GM12878 (cell line): ENCODE data around the gene COG2. TPM values are rescaled to one million over a fixed set of nuclear protein-coding genes. Genes with fewer than 3 reads are reported as not detected.

Experiments used
- ATAC-seq: fragments of 200-7000 bp; cut with Tn5 transposase; 3 replicates; pipeline ENCODE4 v1.9.1; 2020; ENCODE audit warnings: mild to moderate bottlenecking, moderate library complexity
- BruUV-seq: library from RNA; stranded (reverse); fragments of 400-500 nt; replicated peaks from 2 replicates; lab custom pipeline; 2021; lab: Mats Ljungman, UMichigan
- CTCF ChIA-PET: fragments of 300-600 bp; sonication (Branson Sonifier 250); formaldehyde crosslinking; extraction: SDS; loops from one replicate; lab custom pipeline; 2021; ENCODE audit warnings: inconsistent platforms; lab: Yijun Ruan, JAX
- POLR2A ChIA-PET: fragments of 350-600 bp; formaldehyde crosslinking; extraction: SDS; loops from one replicate; lab custom pipeline; 2021; ENCODE audit warnings: inconsistent platforms; lab: Charles Lee
- RAD21 ChIA-PET: fragments of 300-600 bp; sonication (Branson Sonifier 250); formaldehyde crosslinking; loops from one replicate; lab custom pipeline; 2023; ENCODE audit warnings: antibody characterized with exemption; ENCODE audit not compliant: unreplicated experiment; lab: Charles Lee
- SMC1A ChIA-PET: fragments of 300-600 bp; sonication (Branson Sonifier 250); formaldehyde crosslinking; loops from one replicate; lab custom pipeline; 2023; ENCODE audit not compliant: unreplicated experiment, uncharacterized antibody; lab: Charles Lee
- DNase-seq: peaks from one replicate; pipeline ENCODE4 v3.0.0-alpha.2; 2011; ENCODE audit warnings: low read depth, low spot score
- FAIRE-seq: peaks from 3 replicates; lab custom pipeline; 2011; peaks lifted over from hg19 to GRCh38; lab: Jason Lieb, UNC
- H2AFZ ChIP-seq: 2 replicates; pipeline ENCODE4 v1.6.0; 2011; ENCODE audit warnings: low read depth, low read length, control low read depth; ENCODE audit not compliant: control insufficient read depth
- H3K27ac ChIP-seq: 2 replicates; pipeline ENCODE4 v1.5.1; 2011; ENCODE audit warnings: control low read depth; ENCODE audit not compliant: control insufficient read depth, insufficient read depth
- H3K27me3 ChIP-seq, 2 experiments: replicated peaks in 1 of 2; 2 replicates each; pipeline versions ENCODE4 v1.6.0 to v1.6.1; 2011; ENCODE audit warnings: low read length in 1 of 2; ENCODE audit not compliant: control insufficient read depth in 2 of 2, insufficient read depth in 2 of 2
- H3K36me3 ChIP-seq, 2 experiments: 2 replicates each; pipeline ENCODE4 v1.5.1; 2011; ENCODE audit warnings: low read length in 1 of 2; ENCODE audit not compliant: control insufficient read depth in 2 of 2, insufficient read depth in 2 of 2
- H3K4me1 ChIP-seq: 2 replicates; pipeline ENCODE4 v1.6.1; 2011; ENCODE audit warnings: mild to moderate bottlenecking, low read length, moderate library complexity, mixed read lengths; ENCODE audit not compliant: control insufficient read depth, insufficient read depth
- H3K4me2 ChIP-seq: 2 replicates; pipeline ENCODE4 v1.6.0; 2011; ENCODE audit warnings: control low read depth; ENCODE audit not compliant: control insufficient read depth, insufficient read depth
- H3K4me3 ChIP-seq: fragments of 200-600 bp; sonication (generic); 2 replicates; pipeline ENCODE4 v1.5.1; 2016
- H3K79me2 ChIP-seq: 2 replicates; pipeline ENCODE4 v1.6.0; 2011; ENCODE audit warnings: low read length; ENCODE audit not compliant: control insufficient read depth, insufficient read depth
- H3K9ac ChIP-seq: 2 replicates; pipeline ENCODE4 v1.8.0; 2011; ENCODE audit warnings: low read length, control low read depth, mixed read lengths; ENCODE audit not compliant: control insufficient read depth, insufficient read depth
- H3K9me3 ChIP-seq: replicated peaks from 3 replicates; pipeline ENCODE4 v1.5.1; 2011; ENCODE audit warnings: mild to moderate bottlenecking, low read length; ENCODE audit not compliant: control insufficient read depth, insufficient read depth
- H4K20me1 ChIP-seq: 2 replicates; pipeline ENCODE4 v1.6.0; 2011; ENCODE audit not compliant: control insufficient read depth, insufficient read depth
- BACH1 ChIP-seq: fragments of 450-650 bp; IDR thresholded peaks from 2 replicates; pipeline ENCODE4 v1.6.1; 2017; ENCODE audit warnings: mild to moderate bottlenecking, borderline replicate concordance
- BMI1 ChIP-seq: fragments of 450-650 bp; IDR thresholded peaks from 2 replicates; pipeline ENCODE4 v1.6.1; 2016; ENCODE audit warnings: mild to moderate bottlenecking, moderate library complexity, borderline replicate concordance
- KLF5 ChIP-seq: fragments of 450-650 bp; IDR thresholded peaks from 2 replicates; pipeline ENCODE4 v1.6.1; 2014; ENCODE audit warnings: mild to moderate bottlenecking; ENCODE audit not compliant: partially characterized antibody
- MXI1 ChIP-seq: fragments of 150-350 bp; IDR thresholded peaks from 2 replicates; pipeline ENCODE4 v1.6.1; 2011; ENCODE audit warnings: low read depth, mild to moderate bottlenecking, inconsistent platforms, low read length, improper control_type of control experiment
- MYB ChIP-seq: fragments of 150-350 bp; IDR thresholded peaks from 2 replicates; pipeline ENCODE4 v1.6.1; 2014; ENCODE audit warnings: mild to moderate bottlenecking, low read depth, low read length, borderline replicate concordance
- NBN ChIP-seq: fragments of 450-650 bp; IDR thresholded peaks from 2 replicates; pipeline ENCODE4 v1.6.1; 2016
- NR2C2 ChIP-seq: IDR thresholded peaks from 2 replicates; pipeline ENCODE4 v1.6.1; 2011; ENCODE audit warnings: borderline replicate concordance, low read depth; ENCODE audit not compliant: control insufficient read depth, insufficient read length
- PRDM15 ChIP-seq: fragments of 450-650 bp; formaldehyde crosslinking; IDR thresholded peaks from 2 replicates; pipeline ENCODE4 v1.4.0; 2020; ENCODE audit warnings: mild to moderate bottlenecking, moderate library complexity
- SIX5 ChIP-seq: IDR thresholded peaks from 2 replicates; pipeline ENCODE4 v1.6.1; 2011; ENCODE audit warnings: mild to moderate bottlenecking, low read depth, low read length, moderate library complexity; ENCODE audit not compliant: severe bottlenecking
- STAT1 ChIP-seq: fragments of 450-650 bp; conservative IDR thresholded peaks from 2 replicates; pipeline ENCODE4 v1.6.1; 2014; ENCODE audit warnings: antibody characterized with exemption, mild to moderate bottlenecking
- WRNIP1 ChIP-seq: IDR thresholded peaks from 2 replicates; pipeline ENCODE4 v1.6.1; 2011; ENCODE audit warnings: low read depth, low read length, improper control_type of control experiment, borderline replicate concordance
- YY1 ChIP-seq: IDR thresholded peaks from 2 replicates; pipeline ENCODE4 v1.6.1; 2011; ENCODE audit warnings: low read depth, mild to moderate bottlenecking, low read length
- ZBTB4 ChIP-seq: fragments of 450-650 bp; formaldehyde crosslinking; IDR thresholded peaks from 2 replicates; pipeline ENCODE4 v1.4.0; 2022; ENCODE audit warnings: mild to moderate bottlenecking, moderate library complexity
- ZNF274 ChIP-seq: IDR thresholded peaks from one replicate; pipeline ENCODE4 v1.8.0; 2011; ENCODE audit not compliant: insufficient read length, insufficient read depth
- WGBS: methylation state at CpG from one replicate; pipeline ENCODE4 v1.1.6; 2016; ENCODE audit warnings: low lambda C conversion rate; ENCODE audit not compliant: insufficient replicate concordance, insufficient coverage; ENCODE audit errors: missing lambda C conversion rate; 5-methylcytosine and 5-hydroxymethylcytosine counted together
- in situ Hi-C: fragments of 300-500 bp; cut with MboI; formaldehyde crosslinking; loops from 9 replicates; pipeline ENCODE4 v1.14.3; 2018; ENCODE audit warnings: mixed read lengths
- intact Hi-C: fragments of 100-400 bp; cut with micrococcal nuclease; formaldehyde crosslinking; loops from one replicate; pipeline ENCODE4 v1.14.2; 2022; ENCODE audit not compliant: unreplicated experiment
- polyA plus RNA-seq, 11 experiments: library from polyadenylated mRNA; depleted of rRNA in 4 of 11; unstranded in 6 of 11; stranded (reverse) in 5 of 11; fragments of >200 nt; fragmentation: Nextera tagmentation in 4 of 11; fragmentation: Illumina TruSeq in 1 of 11; extraction: Ambion mirVana in 4 of 11; extraction: Trizol in 1 of 11; gene quantifications; 1 replicate in 1 of 11; 2 replicates in 10 of 11; pipeline versions ENCODE4 v1.2.1 to v1.2.3, GENCODE V29; 2011 to 2016; ENCODE audit warnings: inconsistent platforms in 2 of 11, missing spikeins in 2 of 11, low read depth in 1 of 11
- total RNA-seq, 4 experiments: library from RNA; depleted of rRNA in 3 of 4; stranded (reverse); fragments of >200 nt in 3 of 4; fragmentation: Illumina TruSeq in 1 of 4; extraction: Trizol in 1 of 4; gene quantifications; 2 replicates each; pipeline versions ENCODE4 v1.2.1 to v1.2.3, GENCODE V29; 2013 to 2021

COG2 gene
- total and polyA plus RNA-seq, 10 of the 15 experiments (the other 5 are each of a cell fraction or from before 2014, with no cell fraction given), result 15.0 to 31.5 (median 28.3) TPM

GRCh38 chr1:230647321-230647720 lies 5.0 kb downstream of the COG2 start:
- Histone ChIP-seq H3K4me1 (peaks cover 13% of the 10 kb centered on the region; the same call in 1 of the 2 replicates), H2AFZ (no peak overlapping the region), H3K27me3 (no peaks in the 10 kb centered on the region), H3K9ac (no peak overlapping the region), H3K79me2 (peaks cover 46% of the 10 kb centered on the region), H3K4me2 (peak overlapping the region; percentile 17; the same call in 1 of the 2 replicates), H3K9me3 (no peaks in the 10 kb centered on the region; the same call in 2 of the 3 replicates), H3K27ac (no peak overlapping the region), H4K20me1 (no peaks in the 10 kb centered on the region), H3K4me3 (no peak overlapping the region), H3K36me3 (no peaks in the 10 kb centered on the region)
- no TSS peak for BruUV-seq
- in situ Hi-C loops, result no loop called here
- RAD21 ChIA-PET, result no interaction called here
- TF ChIP-seq NBN, result no peak
- no peak for TF ChIP-seq ZBTB4 (CRISPR knock-in tag)
- TF ChIP-seq MXI1, result no peak
- TF ChIP-seq PRDM15 (CRISPR knock-in tag), result no peak
- no peak for TF ChIP-seq WRNIP1
- TF ChIP-seq ZNF274, result no peak
- TF ChIP-seq SIX5, result no peak
- no peak for TF ChIP-seq KLF5
- TF ChIP-seq YY1, result no peak
- no peak for TF ChIP-seq NR2C2
- TF ChIP-seq MYB, result no peak
- TF ChIP-seq BACH1, result no peak
- no peak for TF ChIP-seq BMI1
- TF ChIP-seq STAT1, result no peak
- CTCF ChIA-PET, result no interaction called here
- DNase-seq, result no peak
- ATAC-seq, result no peak
- POLR2A ChIA-PET, result no interaction called here
- no peak for FAIRE-seq
- intact Hi-C loops, result no loop called here
- SMC1A ChIA-PET, result no interaction called here
- 69% methylated on average over 5 of the region's 5 CpGs for WGBS
